Keratinocyte (primary cell): Measurements from ENCODE around the gene PDCD1LG2. TPM values are rescaled to one million over a fixed set of nuclear protein-coding genes. Genes with fewer than 3 reads are reported as not detected.

Source experiments
- DNase-seq: peaks from one replicate; pipeline ENCODE4 v3.0.0-alpha.2; 2011; ENCODE audit warnings: low read depth, missing footprints, low spot score
- FAIRE-seq: peaks from 2 replicates; lab custom pipeline; 2011; peaks lifted over from hg19 to GRCh38; lab: Jason Lieb, UNC
- H2AFZ ChIP-seq: 2 replicates; pipeline ENCODE4 v1.6.0; 2012; ENCODE audit warnings: low read length, control low read depth, inconsistent platforms; ENCODE audit not compliant: control insufficient read depth
- H3K27ac ChIP-seq: 2 replicates; pipeline ENCODE4 v1.5.1; 2011; ENCODE audit warnings: low read length; ENCODE audit not compliant: control insufficient read depth, insufficient read depth
- H3K27me3 ChIP-seq: 3 replicates; pipeline ENCODE4 v1.6.0; 2011; ENCODE audit warnings: low read length; ENCODE audit not compliant: control insufficient read depth, insufficient read depth; ENCODE audit errors: extremely low read depth
- H3K36me3 ChIP-seq, 2 experiments: 2 replicates in 1 of 2; 3 replicates in 1 of 2; pipeline ENCODE4 v1.5.1; 2011; ENCODE audit warnings: low read length in 2 of 2, mild to moderate bottlenecking in 1 of 2; ENCODE audit not compliant: control insufficient read depth in 2 of 2, insufficient read depth in 2 of 2; ENCODE audit errors: extremely low read depth in 1 of 2
- H3K4me1 ChIP-seq: 3 replicates; pipeline ENCODE4 v1.5.1; 2011; ENCODE audit warnings: low read length; ENCODE audit not compliant: control insufficient read depth, insufficient read depth; ENCODE audit errors: extremely low read depth
- H3K4me2 ChIP-seq: 3 replicates; pipeline ENCODE4 v1.6.0; 2011; ENCODE audit warnings: low read depth, low read length; ENCODE audit not compliant: control insufficient read depth, insufficient read depth; ENCODE audit errors: extremely low read depth
- H3K4me3 ChIP-seq, 3 experiments: fragments of 200-600 bp in 1 of 3; sonication (generic) in 1 of 3; 2 replicates in 2 of 3; 3 replicates in 1 of 3; pipeline ENCODE4 v1.5.1; 2011 to 2016; ENCODE audit warnings: low read length in 3 of 3, mild to moderate bottlenecking in 3 of 3, control low read depth in 2 of 3, inconsistent platforms in 1 of 3, low read depth in 1 of 3, mixed read lengths in 1 of 3, mixed run types in 1 of 3, moderate library complexity in 1 of 3; ENCODE audit not compliant: control insufficient read depth in 2 of 3, insufficient read depth in 2 of 3; ENCODE audit errors: extremely low read depth in 1 of 3
- H3K79me2 ChIP-seq: 2 replicates; pipeline ENCODE4 v1.6.0; 2012; ENCODE audit warnings: low read length; ENCODE audit not compliant: control insufficient read depth, insufficient read depth
- H3K9ac ChIP-seq: 3 replicates; pipeline ENCODE4 v1.6.0; 2011; ENCODE audit warnings: low read length; ENCODE audit not compliant: control insufficient read depth, insufficient read depth; ENCODE audit errors: extremely low read depth
- H3K9me1 ChIP-seq: 3 replicates; pipeline ENCODE4 v1.6.0; 2011; ENCODE audit warnings: low read length; ENCODE audit not compliant: control insufficient read depth, insufficient read depth; ENCODE audit errors: extremely low read depth
- H3K9me3 ChIP-seq: 2 replicates; pipeline ENCODE4 v1.5.1; 2012; ENCODE audit warnings: low read depth, low read length; ENCODE audit not compliant: control insufficient read depth
- H4K20me1 ChIP-seq: 3 replicates; pipeline ENCODE4 v1.6.0; 2011; ENCODE audit warnings: low read length; ENCODE audit not compliant: control insufficient read depth, insufficient read depth; ENCODE audit errors: extremely low read depth
- EZH2 ChIP-seq: IDR thresholded peaks from one replicate; pipeline ENCODE4 v1.6.1; 2012; ENCODE audit warnings: inconsistent platforms, mild to moderate bottlenecking, low read length, moderate library complexity
- dilution Hi-C: fragments of 300-500 bp; cut with MboI; formaldehyde crosslinking; loops from one replicate; pipeline ENCODE4 v1.7.0; 2020; ENCODE audit warnings: low sequenced_read_pairs; ENCODE audit not compliant: extremely low pct_ligation_motif_present
- polyA plus RNA-seq, 5 experiments: library from polyadenylated mRNA; depleted of rRNA in 3 of 5; stranded (reverse) in 3 of 5; stranded (forward) in 1 of 5; unstranded in 1 of 5; fragments of >200 nt; gene quantifications; 1 replicate in 1 of 5; 2 replicates in 3 of 5; 3 replicates in 1 of 5; pipeline versions ENCODE4 v1.2.1 to v1.2.3, GENCODE V29; 2011 to 2012; ENCODE audit warnings: missing spikeins in 2 of 5, low read depth in 1 of 5, low replicate concordance in 1 of 5
- TF ChIP-seq, protein P1 (sequence below), 3 experiments: IDR thresholded peaks in 1 of 3; conservative IDR thresholded peaks in 1 of 3; optimal IDR thresholded peaks in 1 of 3; 2 replicates in 2 of 3; 3 replicates in 1 of 3; pipeline versions ENCODE3 to v1.5.1; 2011; ENCODE audit warnings: low read length in 3 of 3, mild to moderate bottlenecking in 3 of 3, moderate library complexity in 2 of 3, control low read depth in 1 of 3, inconsistent platforms in 1 of 3; ENCODE audit not compliant: insufficient read depth in 2 of 3; ENCODE audit errors: extremely low read depth in 1 of 3

Gene PDCD1LG2
- polyA plus RNA-seq, 1 donor (not counting 4 experiments of a cell fraction or from before 2014, with no cell fraction given) = 20.2 TPM

DNA sequence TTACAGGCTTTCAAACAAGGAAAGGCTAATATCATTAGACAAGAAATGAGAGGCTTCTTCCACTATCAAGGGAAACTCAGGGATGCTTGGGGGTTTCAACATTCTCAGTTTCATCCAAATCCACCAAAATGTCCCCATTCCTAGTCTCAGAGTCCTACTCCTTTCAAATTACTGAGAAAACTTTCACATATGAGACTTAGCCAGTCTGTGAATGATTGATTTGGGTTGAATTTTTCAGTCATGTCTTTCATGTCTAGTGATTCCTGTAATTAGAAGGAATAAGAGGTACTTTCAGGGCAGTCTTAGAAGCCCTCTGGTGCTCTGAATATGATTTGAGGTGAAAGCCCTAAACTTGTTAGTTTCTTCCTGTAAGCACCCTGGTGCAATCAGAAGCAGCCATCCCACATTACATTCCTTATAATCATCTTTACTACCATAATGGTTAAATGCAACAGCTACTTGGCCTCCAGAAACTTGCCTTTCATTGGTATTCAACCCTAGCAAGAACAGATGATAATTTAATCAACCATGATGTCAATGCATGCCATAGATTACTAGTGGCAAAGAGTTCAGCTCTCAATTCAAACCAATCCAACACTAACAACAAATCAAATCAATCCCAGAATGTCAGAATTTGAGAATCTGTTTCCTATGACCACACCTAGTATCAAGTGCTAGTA, 67.8 kb downstream of the PDCD1LG2 start:
- TF ChIP-seq, protein P1, sequence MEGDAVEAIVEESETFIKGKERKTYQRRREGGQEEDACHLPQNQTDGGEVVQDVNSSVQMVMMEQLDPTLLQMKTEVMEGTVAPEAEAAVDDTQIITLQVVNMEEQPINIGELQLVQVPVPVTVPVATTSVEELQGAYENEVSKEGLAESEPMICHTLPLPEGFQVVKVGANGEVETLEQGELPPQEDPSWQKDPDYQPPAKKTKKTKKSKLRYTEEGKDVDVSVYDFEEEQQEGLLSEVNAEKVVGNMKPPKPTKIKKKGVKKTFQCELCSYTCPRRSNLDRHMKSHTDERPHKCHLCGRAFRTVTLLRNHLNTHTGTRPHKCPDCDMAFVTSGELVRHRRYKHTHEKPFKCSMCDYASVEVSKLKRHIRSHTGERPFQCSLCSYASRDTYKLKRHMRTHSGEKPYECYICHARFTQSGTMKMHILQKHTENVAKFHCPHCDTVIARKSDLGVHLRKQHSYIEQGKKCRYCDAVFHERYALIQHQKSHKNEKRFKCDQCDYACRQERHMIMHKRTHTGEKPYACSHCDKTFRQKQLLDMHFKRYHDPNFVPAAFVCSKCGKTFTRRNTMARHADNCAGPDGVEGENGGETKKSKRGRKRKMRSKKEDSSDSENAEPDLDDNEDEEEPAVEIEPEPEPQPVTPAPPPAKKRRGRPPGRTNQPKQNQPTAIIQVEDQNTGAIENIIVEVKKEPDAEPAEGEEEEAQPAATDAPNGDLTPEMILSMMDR (optimal IDR thresholded peaks at IDR 0.05 in 1 of 3, IDR thresholded peaks at IDR 0.05 in 1 of 3, conservative IDR thresholded peaks at IDR 0.05 in 1 of 3; ENCODE audit: extremely low read depth in 1 of 3, insufficient read depth in 2 of 3, low read length in 3 of 3) = no peak
- no peak for TF ChIP-seq EZH2
- Histone ChIP-seq H3K27ac (no peak overlapping the region), H3K79me2 (no peaks in the 10 kb centered on the region), H3K4me1 (peaks cover 15% of the 10 kb centered on the region), H4K20me1 (no peaks in the 10 kb centered on the region), H3K36me3 (peaks cover 1 to 4% of the 10 kb centered on the region in 2 experiments), H3K27me3 (no peaks in the 10 kb centered on the region), H3K4me2 (no peak overlapping the region), H3K9me1 (no peaks in the 10 kb centered on the region), H3K9me3 (no peaks in the 10 kb centered on the region), H3K4me3 (no peak overlapping the region), H2AFZ (no peak overlapping the region), H3K9ac (no peak overlapping the region)
- FAIRE-seq (no peak), DNase-seq (no peak)
- dilution Hi-C loops = no loop called here

DNA sequence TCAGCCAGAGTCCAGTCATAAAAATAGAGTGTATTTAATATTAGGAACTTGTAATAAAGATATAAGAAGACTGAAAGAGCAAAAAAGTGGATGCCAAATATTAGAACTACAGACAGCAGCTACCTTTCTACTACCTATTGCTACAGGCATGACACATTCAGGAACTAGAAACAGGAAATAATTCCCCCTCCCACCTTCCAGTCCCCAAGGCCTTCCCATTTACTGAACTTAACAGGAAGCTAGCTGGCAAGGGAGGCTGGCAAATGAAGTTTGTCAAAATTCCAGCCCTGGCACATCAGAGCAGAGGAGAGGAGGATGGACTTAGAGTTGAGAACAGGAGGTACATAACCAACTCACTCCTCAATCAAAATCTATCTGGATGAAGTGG, 68.4 kb downstream of the PDCD1LG2 start:
- no peak for TF ChIP-seq EZH2
- TF ChIP-seq, protein P1 (optimal IDR thresholded peaks at IDR 0.05 in 1 of 3, IDR thresholded peaks at IDR 0.05 in 1 of 3, conservative IDR thresholded peaks at IDR 0.05 in 1 of 3; ENCODE audit: extremely low read depth in 1 of 3, insufficient read depth in 2 of 3, low read length in 3 of 3) = no peak
- dilution Hi-C loops = no loop called here
- FAIRE-seq = peak; percentile 79

More for the DNA sequence above, 68.4 kb downstream of the PDCD1LG2 start:
- DNase-seq = no peak
- Histone ChIP-seq H3K9me1 (no peaks in the 10 kb centered on the region), H3K36me3 (peaks cover 1 to 4% of the 10 kb centered on the region in 2 experiments), H3K79me2 (no peaks in the 10 kb centered on the region), H3K9me3 (no peaks in the 10 kb centered on the region), H4K20me1 (no peaks in the 10 kb centered on the region), H3K4me3 (no peak overlapping the region), H3K4me1 (peaks cover 20% of the 10 kb centered on the region), H3K27me3 (no peaks in the 10 kb centered on the region), H3K27ac (no peak overlapping the region), H3K9ac (no peak overlapping the region), H3K4me2 (no peak overlapping the region), H2AFZ (no peak overlapping the region)
